HT1080 (cell line): Measurements from ENCODE around the gene SERINC2. TPM values are rescaled to one million over a fixed set of nuclear protein-coding genes. Genes with fewer than 3 reads are reported as not detected.
"Not testable (repeated sequence)": the region's sequence is repeated elsewhere in the genome, so short reads cannot be mapped to it uniquely, and the experiment has no call there.

Experiments used
- DNase-seq: peaks from one replicate; pipeline ENCODE4 v3.0.0-alpha.2; 2015; ENCODE audit warnings: low read depth
- total RNA-seq: library from RNA; depleted of rRNA; stranded (reverse); fragments of >200 nt; shearing (Covaris generic); gene quantifications from 2 replicates; pipeline ENCODE4 v1.2.3, GENCODE V29; 2014

Gene SERINC2
- total RNA-seq, 1 experiment from 2014 or later = 14.6 TPM

- no peak for DNase-seq
These were observed 30.5 kb upstream of the SERINC2 start for GRCh38 chr1:31382379-31382989.

GRCh38 chr1:31383967-31384366, 29.0 kb upstream of the SERINC2 start:
- DNase-seq = no peak

- DNase-seq = not testable (repeated sequence)
These were observed 26.3 kb upstream of the SERINC2 start for GRCh38 chr1:31386576-31387243.

DNA sequence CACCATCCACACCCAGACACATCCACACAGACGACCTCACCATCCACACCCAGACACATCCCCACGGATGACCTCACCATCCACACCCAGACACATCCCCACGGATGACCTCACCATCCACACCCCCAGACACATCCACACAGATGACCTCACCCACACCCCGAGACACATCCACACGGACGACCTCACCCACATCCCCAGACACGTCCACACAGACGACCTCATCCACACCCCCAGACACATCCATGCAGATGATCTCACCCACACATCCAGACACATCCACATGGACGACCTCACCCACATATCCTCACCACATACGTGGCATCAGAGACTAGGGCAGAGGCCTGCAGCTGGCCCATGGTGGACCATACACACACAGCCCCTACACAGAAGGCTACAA, 25.4 kb upstream of the SERINC2 start:
- DNase-seq = no peak

GRCh38 chr1:31389616-31390015, 23.4 kb upstream of the SERINC2 start:
- DNase-seq = no peak

DNA sequence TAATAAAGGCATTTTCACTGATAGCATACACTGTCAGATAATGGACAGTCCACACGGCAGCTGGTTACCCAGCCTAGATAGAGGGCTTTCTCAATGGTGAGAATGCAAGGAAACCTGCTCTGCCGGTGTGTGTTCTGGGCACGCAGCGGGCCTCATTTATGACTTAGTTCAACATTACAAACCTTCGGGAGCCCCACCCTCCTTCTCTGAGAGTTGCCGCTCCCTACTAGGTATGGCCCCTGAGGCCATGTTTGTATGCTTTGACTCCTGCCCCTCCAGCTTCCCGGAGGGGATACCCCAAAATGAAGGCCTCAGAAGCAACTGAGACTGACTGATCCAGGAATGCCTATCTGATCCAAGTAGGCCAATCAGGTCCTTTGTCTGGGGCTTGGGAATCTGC, 22.9 kb upstream of the SERINC2 start:
- no peak for DNase-seq

- no peak for DNase-seq
These were observed 19.6 kb upstream of the SERINC2 start for GRCh38 chr1:31393463-31393862.

DNA sequence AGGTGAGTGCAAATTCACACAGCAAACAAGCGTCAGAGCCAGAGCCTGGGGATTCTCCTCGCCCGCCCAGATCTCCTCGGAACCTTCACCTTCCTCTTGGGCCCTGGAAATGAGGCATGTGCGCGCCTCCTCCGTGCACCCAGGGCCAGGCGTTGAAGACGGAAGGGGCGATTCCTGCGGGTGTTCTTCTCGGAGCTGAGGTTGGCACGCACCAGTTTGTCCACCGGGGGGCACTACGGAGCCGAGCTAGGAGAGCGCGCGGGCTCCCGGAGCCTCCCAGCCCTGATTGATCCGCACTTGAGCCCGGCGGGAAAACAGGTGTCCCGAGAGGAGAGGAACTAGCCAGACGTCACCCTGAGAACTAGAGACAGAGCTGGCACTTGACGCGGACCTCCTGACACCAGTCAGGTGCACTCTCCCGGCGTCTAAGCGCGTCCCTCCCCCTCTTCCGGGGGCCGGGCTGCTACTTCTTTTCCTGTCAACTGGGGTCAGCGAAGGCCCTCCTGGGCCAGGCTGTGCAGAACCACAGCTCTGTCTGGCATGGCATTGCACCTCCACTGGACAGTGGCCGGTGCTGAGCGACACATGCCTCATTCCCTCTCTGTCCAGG, 18.3 kb upstream of the SERINC2 start:
- DNase-seq = peak; percentile 83

DNA sequence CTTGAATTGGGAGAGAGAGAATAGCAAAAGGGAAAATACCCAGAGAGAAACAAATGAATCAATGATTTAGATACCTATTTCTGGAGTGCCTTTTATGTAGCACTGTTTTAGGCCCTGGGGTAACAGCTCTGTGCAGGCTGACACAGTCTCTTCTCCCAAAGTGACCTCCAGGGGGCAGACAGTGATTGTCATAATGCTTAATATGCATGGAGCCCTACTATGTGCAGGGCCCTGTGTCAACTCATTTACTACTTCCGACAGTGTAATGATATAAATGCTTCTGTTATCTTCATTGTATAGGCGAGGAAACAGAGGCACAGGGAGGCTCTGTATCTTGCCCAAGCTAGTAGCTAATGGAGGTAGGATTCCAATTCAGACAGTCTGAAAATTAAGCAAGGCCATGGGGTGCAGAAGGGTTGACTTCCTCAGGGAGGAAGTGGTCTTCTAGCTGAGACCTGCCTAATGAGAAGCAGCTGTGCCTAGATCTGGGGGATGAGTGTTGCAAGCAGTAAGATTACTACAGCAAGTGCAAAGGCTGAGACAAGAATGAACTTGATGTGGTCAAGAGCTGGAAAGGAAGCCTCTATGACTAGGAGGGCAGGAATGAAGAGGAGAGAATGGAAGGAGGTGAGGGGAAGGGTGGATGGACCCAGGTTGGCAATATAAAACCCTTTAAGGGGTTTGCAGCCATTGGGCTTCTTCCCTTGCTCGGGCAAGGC, 16.2 kb upstream of the SERINC2 start:
- DNase-seq = peak; percentile 83

DNA sequence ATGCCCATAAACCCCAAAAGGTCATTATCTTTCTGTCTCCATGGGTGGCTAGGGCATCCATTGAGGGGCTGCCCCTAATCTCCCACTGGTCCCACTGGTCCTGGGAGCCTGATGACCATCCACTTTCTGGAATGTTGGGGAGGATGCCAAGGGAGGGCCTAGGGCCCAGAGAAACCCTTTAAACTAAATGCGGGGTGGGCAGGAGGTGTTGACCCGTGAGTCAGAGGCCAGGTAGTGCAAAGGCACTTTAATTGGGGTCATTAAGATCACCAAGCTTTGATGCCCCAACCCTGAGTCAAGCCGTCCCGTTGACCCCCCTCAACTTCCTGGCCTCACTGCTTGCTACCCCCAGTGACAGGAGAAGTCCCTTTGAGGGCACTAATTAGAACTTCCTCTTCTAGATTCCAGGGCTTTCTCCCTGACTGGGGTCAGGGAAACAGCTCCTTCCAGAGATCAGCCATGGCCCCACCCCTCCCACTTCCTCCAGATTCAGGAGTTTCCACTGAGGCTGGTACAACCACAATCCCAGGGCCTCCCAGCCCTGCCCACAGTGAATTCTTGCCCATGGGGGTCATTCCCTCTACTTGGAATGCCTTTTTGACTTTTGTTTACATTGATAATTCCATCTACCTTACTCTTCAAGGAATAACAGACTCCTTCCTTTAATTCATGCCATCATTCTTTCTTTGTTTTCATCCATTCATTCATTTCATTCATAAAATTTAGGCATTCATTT, 15.5 kb upstream of the SERINC2 start:
- peak; percentile 62 for DNase-seq

DNA sequence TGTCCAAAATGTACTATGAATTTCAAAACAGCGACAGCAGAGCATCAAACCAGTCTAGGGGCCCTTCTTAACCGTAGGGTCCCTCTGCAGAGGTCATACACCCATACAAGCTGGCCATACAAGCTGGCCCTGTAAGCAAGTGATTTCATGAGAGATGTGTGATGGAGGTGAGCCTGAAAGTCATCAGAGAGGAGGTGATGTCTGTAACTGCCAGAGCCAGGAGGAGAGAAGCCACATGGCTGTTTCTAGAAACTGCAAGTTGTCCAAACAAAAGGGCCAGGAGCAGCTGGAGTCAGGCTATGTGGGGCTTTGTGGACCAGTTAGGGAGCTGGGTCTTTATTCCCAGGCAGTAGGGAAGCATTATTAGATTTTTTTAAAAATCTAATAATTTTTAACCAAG, 14.8 kb upstream of the SERINC2 start:
- no peak for DNase-seq

DNA sequence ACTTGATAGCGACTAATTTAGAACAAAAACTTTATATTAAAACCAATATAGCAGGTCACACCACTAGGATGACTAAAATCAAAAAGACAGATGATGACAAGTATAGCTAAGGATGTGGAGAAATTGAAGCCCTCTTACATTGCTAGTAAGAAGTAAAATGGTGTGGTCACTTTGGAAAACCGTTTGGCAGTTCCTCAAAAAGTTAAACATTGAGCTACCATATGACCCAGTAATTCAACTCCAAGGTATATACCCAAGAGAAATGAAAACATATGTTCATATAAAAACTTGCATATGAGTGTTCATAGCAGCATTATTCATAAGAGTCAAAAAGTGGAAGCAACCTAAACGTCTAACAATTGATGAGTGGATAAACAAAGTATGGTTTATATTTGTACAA, 13.0 kb upstream of the SERINC2 start:
- no peak for DNase-seq

DNA sequence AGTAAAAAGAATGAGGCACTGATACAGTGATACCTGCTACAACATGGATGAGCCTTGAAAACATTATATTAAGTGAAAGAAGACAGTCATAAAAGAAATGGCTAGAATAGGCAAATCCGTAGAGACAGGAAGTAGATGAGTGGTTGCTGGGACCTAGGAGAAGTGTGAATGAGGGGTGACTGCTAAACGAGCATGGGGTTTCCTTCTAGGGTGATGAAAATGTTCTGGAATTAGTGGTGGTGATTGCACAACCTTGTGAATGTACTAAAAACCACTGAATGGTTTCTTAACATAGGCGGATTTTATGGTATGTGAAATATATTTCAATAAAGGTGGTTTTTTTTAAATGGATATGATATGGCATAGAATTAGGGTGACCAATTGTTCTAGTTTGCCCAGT, 12.6 kb upstream of the SERINC2 start:
- DNase-seq = no peak

GRCh38 chr1:31401241-31401640, 11.8 kb upstream of the SERINC2 start:
- no peak for DNase-seq

- DNase-seq = no peak
These were observed 7.3 kb upstream of the SERINC2 start for GRCh38 chr1:31405578-31406245.

GRCh38 chr1:31407029-31407626, 5.9 kb upstream of the SERINC2 start:
- DNase-seq = no peak

DNA sequence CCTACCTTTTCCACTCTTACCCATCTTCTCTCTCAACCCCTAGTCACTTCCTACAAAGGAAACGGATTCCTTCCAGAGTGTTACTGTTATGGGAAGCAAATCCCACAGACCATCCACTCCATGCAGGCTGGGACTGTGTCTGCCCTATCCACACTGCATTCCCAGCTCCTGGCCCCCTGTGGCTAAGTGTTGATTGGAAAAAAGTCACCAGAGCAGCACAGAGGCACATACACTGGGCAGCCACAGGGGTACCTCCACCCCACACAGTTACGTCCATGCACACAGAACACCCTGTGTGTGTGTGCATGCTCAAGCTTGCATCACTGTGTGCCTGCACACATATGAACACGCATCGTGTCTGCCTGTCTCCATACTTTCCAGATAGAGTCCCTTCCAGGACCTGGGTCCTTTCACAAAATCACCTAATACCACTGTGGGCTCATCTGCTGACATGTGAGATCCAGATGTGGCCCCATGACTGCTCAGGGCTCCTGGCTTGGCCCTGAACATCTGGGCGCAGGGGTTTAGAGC, 4.2 kb upstream of the SERINC2 start:
- DNase-seq = no peak

DNA sequence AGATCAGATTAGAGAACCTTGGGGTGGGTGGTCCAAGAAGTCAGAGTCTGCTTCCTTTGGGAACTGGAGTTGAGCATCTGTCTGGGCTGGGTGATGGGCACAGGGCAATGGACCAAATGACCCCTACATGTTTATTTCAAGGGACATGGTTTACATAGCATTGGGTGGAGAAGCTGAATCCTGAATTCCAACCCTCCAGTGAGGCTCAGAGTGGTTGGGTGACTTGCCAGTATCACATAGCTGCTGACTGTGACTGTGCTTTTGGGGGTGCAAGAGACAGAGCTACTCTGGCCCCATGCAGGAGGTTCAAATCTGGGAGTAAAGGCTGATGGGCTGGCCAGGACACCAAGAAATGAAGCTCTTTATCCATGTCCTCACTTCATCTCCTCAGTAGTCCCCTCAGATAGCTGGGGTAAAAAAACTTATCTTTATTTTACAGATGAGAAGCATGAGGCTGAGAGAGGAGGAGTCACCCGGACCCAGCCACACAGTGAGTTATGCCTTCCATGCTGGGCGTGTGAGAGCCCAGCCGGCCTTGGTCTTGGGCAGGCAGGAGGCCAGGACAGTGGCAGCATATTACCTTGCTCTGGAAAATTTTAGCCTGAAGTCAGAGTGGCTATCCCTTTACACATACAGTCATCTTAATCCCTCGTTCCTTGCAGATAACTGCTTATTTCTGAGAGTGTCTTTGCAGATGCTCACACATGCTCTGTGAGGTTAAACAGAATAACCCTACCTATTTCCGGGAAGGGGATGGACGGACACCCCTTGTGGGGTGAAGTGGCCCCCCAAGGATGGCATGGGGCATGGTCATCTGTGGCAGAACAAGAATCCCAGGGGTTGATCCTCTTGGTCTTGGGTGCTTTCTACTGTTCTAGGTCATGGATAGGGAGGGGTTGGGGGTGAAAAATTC, 2.8 kb upstream of the SERINC2 start:
- DNase-seq = no peak

DNA sequence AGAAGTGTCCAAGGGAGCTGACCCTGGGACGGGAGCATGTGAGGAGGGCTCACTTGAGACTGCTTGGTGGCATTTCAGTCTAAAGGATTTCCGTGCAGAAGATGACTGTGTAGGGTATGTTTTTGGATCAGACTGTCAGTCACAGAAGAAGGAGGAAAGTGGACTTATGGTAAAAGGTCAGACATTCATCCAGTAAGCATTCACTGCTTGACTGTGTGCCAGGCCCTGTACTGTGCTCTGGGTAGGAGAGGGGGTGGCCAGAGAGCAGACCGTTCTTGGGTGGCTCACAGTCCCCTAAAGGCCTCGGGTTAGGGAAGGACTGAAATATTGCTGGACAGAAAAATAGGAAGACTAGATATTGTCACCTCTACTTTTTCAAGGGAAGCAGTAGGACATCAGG, 2.1 kb upstream of the SERINC2 start:
- no peak for DNase-seq
